ENCODE results near the gene RAD23B.

Gene RAD23B

GRCh38 chr9:107350443-107350842 lies 67.4 kb downstream of the RAD23B start:
- H3K27ac ChIP-seq, result no peak overlapping the region
- no peaks in the 10 kb centered on the region for H3K27me3 ChIP-seq (ENCODE audit: control insufficient read depth, insufficient read depth, low read length)
- no peaks in the 10 kb centered on the region for H3K79me2 ChIP-seq
- no peak overlapping the region for H3K4me3 ChIP-seq (ENCODE audit: low read depth, low read length)
- no peaks in the 10 kb centered on the region for H3K4me1 ChIP-seq
- no peaks in the 10 kb centered on the region for H3K9me3 ChIP-seq (ENCODE audit: control insufficient read depth, low read length)
- H2AFZ ChIP-seq, result no peak overlapping the region
- TF ChIP-seq CTCF (IDR thresholded peaks at IDR 0.05), result no peak
- no peaks in the 10 kb centered on the region for H3K36me3 ChIP-seq (ENCODE audit: control insufficient read depth, insufficient read depth, low read length)
- no peak overlapping the region for H3K9ac ChIP-seq
- H3K4me2 ChIP-seq (ENCODE audit: low read length), result no peak overlapping the region

- H3K4me1 ChIP-seq, result no peaks in the 10 kb centered on the region
- no peak overlapping the region for H3K27ac ChIP-seq
- H3K79me2 ChIP-seq, result no peaks in the 10 kb centered on the region
- no peaks in the 10 kb centered on the region for H3K27me3 ChIP-seq (ENCODE audit: control insufficient read depth, insufficient read depth, low read length)
- H3K9ac ChIP-seq, result no peak overlapping the region
- no peak overlapping the region for H3K4me2 ChIP-seq (ENCODE audit: low read length)
- H3K4me3 ChIP-seq (ENCODE audit: low read depth, low read length), result no peak overlapping the region
- TF ChIP-seq CTCF (IDR thresholded peaks at IDR 0.05), result no peak
- H3K36me3 ChIP-seq (ENCODE audit: control insufficient read depth, insufficient read depth, low read length), result no peaks in the 10 kb centered on the region
- no peaks in the 10 kb centered on the region for H3K9me3 ChIP-seq (ENCODE audit: control insufficient read depth, low read length)
- H2AFZ ChIP-seq, result no peak overlapping the region
Observed at GRCh38 chr9:107351382-107352045, 68.4 kb downstream of the RAD23B start.

GRCh38 chr9:107355394-107355793 lies 72.3 kb downstream of the RAD23B start:
- Histone ChIP-seq H3K9me3 (ENCODE audit: control insufficient read depth, low read length) (no peaks in the 10 kb centered on the region), H3K4me1 (no peaks in the 10 kb centered on the region), H3K79me2 (no peaks in the 10 kb centered on the region), H3K9ac (no peak overlapping the region), H3K27ac (no peak overlapping the region), H3K36me3 (ENCODE audit: control insufficient read depth, insufficient read depth, low read length) (no peaks in the 10 kb centered on the region), H3K27me3 (ENCODE audit: control insufficient read depth, insufficient read depth, low read length) (no peaks in the 10 kb centered on the region), H3K4me3 (ENCODE audit: low read depth, low read length) (no peak overlapping the region), H3K4me2 (ENCODE audit: low read length) (no peak overlapping the region), H2AFZ (no peak overlapping the region)
- TF ChIP-seq CTCF (IDR thresholded peaks at IDR 0.05), result no peak

GRCh38 chr9:107358986-107359385 lies 75.9 kb downstream of the RAD23B start:
- Histone ChIP-seq H3K27ac (no peak overlapping the region), H3K36me3 (ENCODE audit: control insufficient read depth, insufficient read depth, low read length) (no peaks in the 10 kb centered on the region), H3K79me2 (no peaks in the 10 kb centered on the region), H3K4me3 (ENCODE audit: low read depth, low read length) (no peak overlapping the region), H2AFZ (no peak overlapping the region), H3K9me3 (ENCODE audit: control insufficient read depth, low read length) (no peaks in the 10 kb centered on the region), H3K27me3 (ENCODE audit: control insufficient read depth, insufficient read depth, low read length) (no peaks in the 10 kb centered on the region), H3K4me2 (ENCODE audit: low read length) (no peak overlapping the region), H3K4me1 (no peaks in the 10 kb centered on the region), H3K9ac (no peak overlapping the region)
- TF ChIP-seq CTCF (IDR thresholded peaks at IDR 0.05), result no peak

- Histone ChIP-seq H3K27me3 (ENCODE audit: control insufficient read depth, insufficient read depth, low read length) (no peaks in the 10 kb centered on the region), H2AFZ (no peak overlapping the region), H3K9me3 (ENCODE audit: control insufficient read depth, low read length) (no peaks in the 10 kb centered on the region), H3K79me2 (no peaks in the 10 kb centered on the region), H3K4me3 (ENCODE audit: low read depth, low read length) (no peak overlapping the region), H3K27ac (no peak overlapping the region), H3K4me2 (ENCODE audit: low read length) (no peak overlapping the region), H3K9ac (no peak overlapping the region), H3K4me1 (no peaks in the 10 kb centered on the region), H3K36me3 (ENCODE audit: control insufficient read depth, insufficient read depth, low read length) (no peaks in the 10 kb centered on the region)
- TF ChIP-seq CTCF (IDR thresholded peaks at IDR 0.05), result no peak
Observed at GRCh38 chr9:107360098-107360497, 77.0 kb downstream of the RAD23B start.

Measured in parathyroid adenoma (tissue), 2 donors.